MCF 10A (cell line): ENCODE results near the gene IDH2. TPM values are rescaled to one million over a fixed set of nuclear protein-coding genes. Genes with fewer than 3 reads are reported as not detected.

Source experiments
- BruUV-seq: library from RNA; stranded (reverse); fragments of 400-500 nt; replicated peaks from 2 replicates; lab custom pipeline; 2021; lab: Mats Ljungman, UMichigan
- CTCF ChIA-PET: fragments of 300-600 bp; sonication (Branson Sonifier 250); formaldehyde crosslinking; extraction: SDS; loops from one replicate; lab custom pipeline; 2021; ENCODE audit warnings: antibody characterized with exemption, inconsistent platforms; lab: Yijun Ruan, JAX
- POLR2A ChIA-PET: fragments of 300-600, 350-650 bp; sonication (Branson Sonifier 250); formaldehyde crosslinking; extraction: SDS; loops from one replicate; lab custom pipeline; 2020; ENCODE audit warnings: antibody characterized with exemption, inconsistent platforms; lab: Yijun Ruan, JAX
- DNase-seq: peaks from one replicate; pipeline ENCODE4 v3.0.0-alpha.2; 2018; ENCODE audit not compliant: unreplicated experiment
- H3K27ac Mint-ChIP-seq: one replicate; pipeline ENCODE4 v1.8.0; 2022; ENCODE audit warnings: mild to moderate bottlenecking, low read depth, mixed read lengths; ENCODE audit not compliant: unreplicated experiment
- H3K27me3 Mint-ChIP-seq: one replicate; pipeline ENCODE4 v1.8.0; 2022; ENCODE audit warnings: mixed read lengths; ENCODE audit not compliant: insufficient read depth, unreplicated experiment
- H3K36me3 Mint-ChIP-seq: one replicate; pipeline ENCODE4 v1.8.0; 2022; ENCODE audit warnings: mild to moderate bottlenecking, moderate library complexity, mixed read lengths; ENCODE audit not compliant: insufficient read depth, unreplicated experiment
- H3K4me1 Mint-ChIP-seq: one replicate; pipeline ENCODE4 v1.8.0; 2022; ENCODE audit warnings: mixed read lengths; ENCODE audit not compliant: insufficient read depth, unreplicated experiment
- H3K4me3 Mint-ChIP-seq: one replicate; pipeline ENCODE4 v1.8.0; 2022; ENCODE audit warnings: mild to moderate bottlenecking, moderate library complexity, mixed read lengths; ENCODE audit not compliant: unreplicated experiment
- H3K9me3 Mint-ChIP-seq: one replicate; pipeline ENCODE4 v1.8.0; 2022; ENCODE audit warnings: mixed read lengths; ENCODE audit not compliant: unreplicated experiment
- CTCF ChIP-seq: fragments of 200-600 bp; IDR thresholded peaks from one replicate; pipeline ENCODE4 v1.8.0; 2022; ENCODE audit warnings: antibody characterized with exemption, mild to moderate bottlenecking; ENCODE audit not compliant: unreplicated experiment
- intact Hi-C: fragments of 100-400 bp; cut with micrococcal nuclease; formaldehyde crosslinking; loops from 2 replicates; pipeline ENCODE4 v1.14.1; 2022
- total RNA-seq: library from RNA; stranded (reverse); gene quantifications from 2 replicates; pipeline ENCODE4 v1.2.3, GENCODE V29; 2022

IDH2 gene
- total RNA-seq, 1 experiment from 2014 or later: 10.2 TPM

DNA sequence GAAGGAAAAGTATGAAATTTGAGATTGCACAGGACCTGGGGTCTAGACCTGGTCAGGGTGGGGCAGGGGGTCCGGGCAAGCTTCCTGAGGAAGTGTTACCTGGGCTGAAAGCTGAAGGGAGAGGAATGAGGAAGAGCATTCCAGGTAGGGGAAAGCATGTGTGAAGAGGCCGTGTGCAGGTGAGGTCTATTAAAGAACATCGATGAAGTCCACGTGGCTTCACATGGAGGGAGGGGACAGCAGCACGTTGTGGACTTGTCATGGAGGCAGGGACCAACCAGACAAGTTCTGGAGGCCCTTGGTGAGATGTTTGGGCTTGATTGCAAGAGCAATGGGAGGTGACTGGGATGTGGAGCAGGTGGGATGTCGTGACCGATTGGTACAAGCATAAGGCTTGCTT is 47.1 kb downstream of the IDH2 start:
- H3K27ac Mint-ChIP-seq: peak overlapping the region; percentile 68
- no TSS peak for BruUV-seq
- H3K27me3 Mint-ChIP-seq: no peaks in the 10 kb centered on the region
- peaks cover 18% of the 10 kb centered on the region for H3K4me1 Mint-ChIP-seq
- peaks cover 20% of the 10 kb centered on the region for H3K36me3 Mint-ChIP-seq
- no peaks in the 10 kb centered on the region for H3K9me3 Mint-ChIP-seq
- H3K4me3 Mint-ChIP-seq: no peak overlapping the region
- TF ChIP-seq CTCF: no peak
- intact Hi-C loops: no loop called here
- no peak for DNase-seq
- ChIA-PET POLR2A (interaction anchor here (0.8 to 1.0 kb wide), 2 partner anchors 10 to 39 kb away, joined by 3 to 5 read pairs; no protein-coding TSS in a partner anchor), CTCF (interaction anchor here (0.6 to 1.0 kb wide), 3 partner anchors 16 to 640 kb away, joined by 3 to 4 read pairs (median 3); no protein-coding TSS in a partner anchor)

DNA sequence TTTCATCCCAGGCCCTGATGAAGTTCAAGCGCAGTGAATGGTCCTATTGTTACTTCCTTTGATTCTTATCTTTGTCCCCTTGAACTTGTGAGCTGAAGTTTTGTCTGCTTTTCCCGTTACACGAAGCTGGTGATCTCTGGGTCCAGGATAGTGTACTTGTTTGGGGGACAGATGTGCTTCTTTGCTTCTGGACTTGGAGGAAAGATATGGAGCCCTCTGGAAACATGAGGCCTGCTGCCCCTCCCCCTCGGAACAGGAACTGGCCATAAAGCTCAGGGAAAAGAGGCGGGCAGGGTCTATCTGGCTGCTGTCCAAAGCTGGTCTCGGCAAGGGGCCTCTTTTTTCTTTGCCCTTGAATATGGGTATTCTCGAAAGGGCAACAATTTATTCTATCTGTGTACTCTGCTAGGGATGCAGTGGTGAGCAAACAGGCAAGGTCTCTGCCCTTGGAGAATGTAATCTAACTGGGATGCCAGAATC is 47.6 kb downstream of the IDH2 start:
- POLR2A ChIA-PET: interaction anchor here (0.8 to 1.0 kb wide), 2 partner anchors 10 to 38 kb away, joined by 3 to 5 read pairs; no protein-coding TSS in a partner anchor

GRCh38 chr15:90053685-90054466 is 48.4 kb downstream of the IDH2 start:
- POLR2A ChIA-PET: interaction anchor here (0.9 to 1.0 kb wide), 2 partner anchors 9 to 11 kb away, joined by 3 to 4 read pairs; no protein-coding TSS in a partner anchor
- DNase-seq: no peak

More for the DNA sequence above, 47.6 kb downstream of the IDH2 start:
- no peaks in the 10 kb centered on the region for H3K27me3 Mint-ChIP-seq
- intact Hi-C loops: no loop called here
- CTCF ChIA-PET: interaction anchor here (0.6 kb wide), 2 partner anchors 377 to 640 kb away, joined by 3 read pairs; no protein-coding TSS in a partner anchor
- no peak for TF ChIP-seq CTCF
- H3K27ac Mint-ChIP-seq: peak overlapping the region; percentile 68
- no TSS peak for BruUV-seq
- H3K9me3 Mint-ChIP-seq: no peaks in the 10 kb centered on the region
- no peak for DNase-seq
- H3K4me1 Mint-ChIP-seq: peaks cover 14% of the 10 kb centered on the region
- H3K36me3 Mint-ChIP-seq: peaks cover 20% of the 10 kb centered on the region
- no peak overlapping the region for H3K4me3 Mint-ChIP-seq

More at GRCh38 chr15:90053685-90054466, 48.4 kb downstream of the IDH2 start:
- H3K9me3 Mint-ChIP-seq: no peaks in the 10 kb centered on the region
- no peak overlapping the region for H3K4me3 Mint-ChIP-seq
- H3K27ac Mint-ChIP-seq: no peak overlapping the region
- CTCF ChIA-PET: interaction anchor here (0.7 to 1.0 kb wide), 2 partner anchors 21 to 111 kb away, joined by 3 read pairs; no protein-coding TSS in a partner anchor
- no peaks in the 10 kb centered on the region for H3K27me3 Mint-ChIP-seq
- BruUV-seq: no TSS peak
- intact Hi-C loops: no loop called here
- peaks cover 20% of the 10 kb centered on the region for H3K36me3 Mint-ChIP-seq
- H3K4me1 Mint-ChIP-seq: peaks cover 6% of the 10 kb centered on the region
- TF ChIP-seq CTCF: no peak
